HG02884 (cell line): ENCODE measurements around the gene MGAT5B.

Source experiments
- ATAC-seq: cut with Tn5 transposase; IDR thresholded peaks from one replicate; pipeline ENCODE4 v1.9.1; 2021; ENCODE audit warnings: mild to moderate bottlenecking, moderate library complexity; ENCODE audit not compliant: unreplicated experiment

The MGAT5B gene

GRCh38 chr17:76996741-76997694 is 128.8 kb downstream of the MGAT5B start:
- no peak for ATAC-seq

- ATAC-seq: no peak
Measured at GRCh38 chr17:76997981-76998531, 129.9 kb downstream of the MGAT5B start.

GRCh38 chr17:76998839-76999238 is 130.6 kb downstream of the MGAT5B start:
- ATAC-seq: no peak
